ENCODE measurements around the gene CCN2.

GRCh38 chr6:131960371-131961133, 9.4 kb upstream of the CCN2 start:
- TF ChIP-seq POLR2AphosphoS5 (IDR thresholded peaks at IDR 0.05), result no peak
- no peak for TF ChIP-seq POLR2A (IDR thresholded peaks at IDR 0.05)

All from suprapubic skin (tissue), 4 donors.